ENCODE measurements around the gene SNN. TPM values are rescaled to one million over a fixed set of nuclear protein-coding genes. Genes with fewer than 3 reads are reported as not detected.

The SNN gene
- 1 to 10 TPM; 8.2 to 9.5 TPM for total RNA-seq

- H3K27ac Mint-ChIP-seq: peak within 1 kb of the TSS; percentile 92
- DNase-seq (peak; percentile 88), ATAC-seq (peak; percentile 85)
- no peaks in the 10 kb centered on the region for H3K36me3 Mint-ChIP-seq (ENCODE audit: low read depth)
- TF ChIP-seq CTCF (IDR thresholded peaks at IDR 0.05): no peak
- ChIA-PET POLR2A (interaction anchor here (0.6 to 1.7 kb wide), 3 partner anchors 11 to 81 kb away, joined by 3 to 7 read pairs (median 5); partner anchors contain the start of gene LITAF), CTCF (interaction anchor here (0.6 to 1.4 kb wide), 5 partner anchors 23 to 262 kb away, joined by 3 to 5 read pairs (median 4); no protein-coding TSS in a partner anchor)
- peaks cover 74% of the 10 kb centered on the region for H3K4me1 Mint-ChIP-seq (ENCODE audit: low read depth)
- H3K4me3 Mint-ChIP-seq: peak within 1 kb of the TSS; percentile 77
- no peaks in the 10 kb centered on the region for H3K9me3 Mint-ChIP-seq
- H3K27me3 Mint-ChIP-seq: no peaks in the 10 kb centered on the region
- intact Hi-C loops (cut with micrococcal nuclease): no loop called here
Observed at GRCh38 chr16:11667824-11668622, at the start of gene SNN. Gene SNN, plus strand, starts transcription at chr16:11668455. Its CDS starts 7,605 bp downstream, at chr16:11676060.

- Mint-ChIP-seq H3K4me3 (no peak overlapping the region), H3K4me1 (ENCODE audit: low read depth) (peaks cover 53% of the 10 kb centered on the region), H3K9me3 (peaks cover 4% of the 10 kb centered on the region), H3K27me3 (no peaks in the 10 kb centered on the region), H3K36me3 (ENCODE audit: low read depth) (peaks cover 4% of the 10 kb centered on the region), H3K27ac (peak overlapping the region; percentile 83)
- no peak for TF ChIP-seq CTCF (IDR thresholded peaks at IDR 0.05)
- CTCF ChIA-PET: interaction anchor here (0.6 kb wide), 1 partner anchor 741 kb away, joined by 3 read pairs; no protein-coding TSS in a partner anchor
- intact Hi-C loops (cut with micrococcal nuclease): no loop called here
- POLR2A ChIA-PET: interaction anchor here (0.6 kb wide), 1 partner anchor 153 kb away, joined by 3 read pairs; no protein-coding TSS in a partner anchor
- ATAC-seq (peak; percentile 55), DNase-seq (peak; percentile 57)
Observed at GRCh38 chr16:11619327-11619851, 48.9 kb upstream of the SNN start.

GRCh38 chr16:11620243-11621003 is 47.8 kb upstream of the SNN start:
- no peak for TF ChIP-seq CTCF (IDR thresholded peaks at IDR 0.05)
- peak overlapping the region; percentile 64 for H3K27ac Mint-ChIP-seq
- H3K4me3 Mint-ChIP-seq: no peak overlapping the region
- DNase-seq: peak; percentile 20
- peaks cover 4% of the 10 kb centered on the region for H3K9me3 Mint-ChIP-seq
- H3K36me3 Mint-ChIP-seq (ENCODE audit: low read depth): peaks cover 4% of the 10 kb centered on the region
- peaks cover 57% of the 10 kb centered on the region for H3K4me1 Mint-ChIP-seq (ENCODE audit: low read depth)
- POLR2A ChIA-PET: no interaction called here
- ATAC-seq: no peak
- intact Hi-C loops (cut with micrococcal nuclease): no loop called here
- no peaks in the 10 kb centered on the region for H3K27me3 Mint-ChIP-seq
- CTCF ChIA-PET: interaction anchor here (1.8 kb wide), 1 partner anchor 34 kb away, joined by 5 read pairs; the partner anchor contains the start of gene LITAF

GRCh38 chr16:11621539-11621919 is 46.7 kb upstream of the SNN start:
- H3K27ac Mint-ChIP-seq: peak overlapping the region; percentile 74
- no peak for ATAC-seq
- DNase-seq: peak; percentile 14
- H3K27me3 Mint-ChIP-seq: no peaks in the 10 kb centered on the region
- ChIA-PET CTCF (interaction anchor here (0.7 to 1.8 kb wide), 8 partner anchors 9 to 213 kb away, joined by 3 to 11 read pairs (median 4); partner anchors contain the start of gene LITAF), POLR2A (interaction anchor here (1.0 to 1.5 kb wide), 2 partner anchors 15 to 174 kb away, joined by 3 to 5 read pairs; no protein-coding TSS in a partner anchor)
- H3K9me3 Mint-ChIP-seq: peaks cover 4% of the 10 kb centered on the region
- peaks cover 4% of the 10 kb centered on the region for H3K36me3 Mint-ChIP-seq (ENCODE audit: low read depth)
- peaks cover 56% of the 10 kb centered on the region for H3K4me1 Mint-ChIP-seq (ENCODE audit: low read depth)
- no peak for TF ChIP-seq CTCF (IDR thresholded peaks at IDR 0.05)
- H3K4me3 Mint-ChIP-seq: peak overlapping the region; percentile 60
- intact Hi-C loops (cut with micrococcal nuclease): no loop called here
